HG02973 (cell line): ENCODE results near the gene ZNF385D.

Experiments
- ATAC-seq: cut with Tn5 transposase; IDR thresholded peaks from one replicate; pipeline ENCODE4 v1.9.1; 2021; ENCODE audit warnings: moderate library complexity; ENCODE audit not compliant: unreplicated experiment

The ZNF385D gene

GRCh38 chr3:21750831-21751391 lies at the start of gene ZNF385D:
Gene ZNF385D (minus strand): TSS chr3:21751210. CDS start chr3:21750916, 294 bp downstream.
- ATAC-seq = no peak

DNA sequence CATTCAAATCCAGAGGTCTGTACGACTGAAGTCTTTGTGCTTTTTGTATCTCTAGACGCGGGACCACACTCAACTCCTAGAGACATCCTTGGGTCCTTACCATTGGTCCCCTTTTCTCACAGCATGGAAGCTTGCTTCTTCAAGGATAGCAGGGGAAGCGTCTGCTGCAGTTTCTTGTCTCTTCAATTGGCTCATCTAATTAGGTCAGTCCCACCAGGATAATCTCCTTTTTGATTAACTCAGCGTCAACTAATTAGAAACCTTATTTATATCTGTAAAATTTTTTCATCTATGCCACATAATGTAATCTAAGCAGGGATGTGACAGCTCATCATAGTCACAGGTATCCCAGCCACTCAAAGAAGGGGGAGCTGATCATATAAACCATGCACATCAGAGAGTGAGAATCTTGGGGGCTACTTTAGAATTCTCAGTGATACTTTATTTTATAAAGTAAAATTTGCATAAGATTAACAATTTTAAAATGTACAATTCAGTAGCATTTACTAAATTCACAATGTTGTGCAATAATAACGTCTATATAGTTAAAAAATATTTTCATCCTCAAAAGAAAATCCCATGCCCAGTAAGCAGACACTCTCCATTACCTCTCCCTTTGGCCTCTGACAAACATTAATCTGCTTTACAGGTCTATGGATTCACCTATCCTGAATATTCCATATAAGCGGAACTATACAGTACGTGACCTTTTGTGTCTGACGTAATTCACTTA lies 47.5 kb upstream of the ZNF385D start:
- no peak for ATAC-seq

- no peak for ATAC-seq
Measured at GRCh38 chr3:21795921-21796320, 44.9 kb upstream of the ZNF385D start.

DNA sequence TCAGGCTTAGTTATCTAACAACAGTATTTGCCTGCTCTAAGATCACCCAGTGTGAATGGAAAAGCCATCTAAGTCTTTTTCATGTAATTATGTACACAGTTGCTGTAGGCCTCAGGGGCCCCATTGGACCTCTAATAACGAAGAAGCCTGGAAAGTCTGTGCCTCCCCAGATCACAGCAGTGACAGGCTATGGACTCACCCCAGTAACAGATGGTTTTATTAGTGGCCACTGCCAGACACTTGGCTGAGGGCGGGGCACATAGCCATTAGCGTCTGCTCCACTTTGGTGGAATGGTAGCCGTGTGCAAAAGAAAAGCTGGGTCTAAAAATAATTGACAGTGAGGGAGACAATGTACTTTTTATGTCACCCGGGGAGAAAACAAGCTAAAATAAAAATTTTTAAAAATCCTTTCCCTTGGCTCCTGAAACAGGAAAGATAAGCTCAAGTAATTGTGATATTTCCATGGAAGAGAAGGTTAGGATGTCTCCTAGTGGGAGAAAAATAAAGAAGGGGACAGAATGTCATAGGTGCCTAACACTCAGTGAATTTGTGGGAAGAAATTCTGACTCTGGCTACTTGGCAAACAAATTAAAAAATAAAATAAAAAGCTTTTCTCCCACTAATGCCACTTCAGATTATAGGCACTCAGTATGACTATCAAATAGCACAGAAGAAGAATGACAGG lies 44.3 kb upstream of the ZNF385D start:
- no peak for ATAC-seq

- no peak for ATAC-seq
Measured at GRCh38 chr3:21794291-21794690, 43.3 kb upstream of the ZNF385D start.

DNA sequence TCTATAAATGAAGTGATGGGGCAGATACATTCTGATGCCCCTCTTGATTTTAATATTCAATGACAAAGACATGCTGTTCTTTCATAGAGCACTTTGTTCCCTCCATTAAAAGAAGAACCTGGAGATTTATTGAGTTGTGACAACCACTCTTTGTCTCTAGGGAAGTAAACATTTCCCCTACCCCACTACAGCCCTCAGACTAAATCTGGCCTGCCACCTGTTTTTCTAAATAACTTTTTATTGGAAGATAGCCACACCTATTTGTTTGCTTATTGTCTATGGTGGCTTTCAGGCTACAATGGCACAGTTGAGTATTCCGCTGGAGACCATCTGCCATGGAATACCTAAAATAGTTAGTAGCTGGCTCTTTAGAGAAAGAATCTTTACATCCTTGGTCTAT lies 41.2 kb upstream of the ZNF385D start:
- ATAC-seq = no peak

GRCh38 chr3:21791356-21791755 lies 40.3 kb upstream of the ZNF385D start:
- ATAC-seq = no peak

GRCh38 chr3:21790466-21790865 lies 39.5 kb upstream of the ZNF385D start:
- ATAC-seq = no peak

DNA sequence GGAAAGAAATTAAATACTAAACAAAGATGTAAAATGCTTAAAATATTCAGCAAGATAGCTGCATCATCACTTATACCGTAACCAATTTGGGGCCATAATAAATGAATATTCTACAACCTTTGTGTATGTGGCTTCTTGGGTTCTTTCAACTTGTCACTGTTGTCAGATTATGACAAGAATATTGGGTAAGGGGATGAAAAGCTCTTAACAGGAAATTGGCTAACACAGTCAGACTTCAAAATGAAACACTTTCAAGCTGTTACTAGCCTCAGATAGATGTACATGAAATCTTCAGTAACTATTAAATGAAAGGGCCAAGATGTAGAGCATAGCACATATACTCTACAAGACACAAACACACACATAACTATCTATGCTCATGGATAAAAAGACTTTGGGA lies 38.7 kb upstream of the ZNF385D start:
- ATAC-seq = no peak

DNA sequence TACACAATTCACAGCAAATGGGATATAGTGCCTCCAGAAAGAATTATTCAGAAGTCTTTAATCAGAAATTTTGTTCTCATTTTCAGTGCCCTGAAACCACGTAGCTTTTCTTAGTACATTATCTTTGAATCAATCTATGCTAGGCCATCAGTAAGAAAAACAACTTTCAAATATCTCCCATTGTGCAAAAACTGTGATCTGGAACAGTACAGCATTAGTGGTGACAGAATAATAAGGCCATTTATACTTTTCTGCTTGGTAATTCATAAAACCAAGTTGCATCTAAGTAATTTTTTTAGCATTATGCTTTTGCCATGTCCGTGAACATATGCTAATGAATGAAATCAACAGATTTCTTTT lies 35.4 kb upstream of the ZNF385D start:
- no peak for ATAC-seq

- ATAC-seq = no peak
Measured at GRCh38 chr3:21785765-21786437, 34.9 kb upstream of the ZNF385D start.

GRCh38 chr3:21783839-21784238 lies 32.8 kb upstream of the ZNF385D start:
- no peak for ATAC-seq

DNA sequence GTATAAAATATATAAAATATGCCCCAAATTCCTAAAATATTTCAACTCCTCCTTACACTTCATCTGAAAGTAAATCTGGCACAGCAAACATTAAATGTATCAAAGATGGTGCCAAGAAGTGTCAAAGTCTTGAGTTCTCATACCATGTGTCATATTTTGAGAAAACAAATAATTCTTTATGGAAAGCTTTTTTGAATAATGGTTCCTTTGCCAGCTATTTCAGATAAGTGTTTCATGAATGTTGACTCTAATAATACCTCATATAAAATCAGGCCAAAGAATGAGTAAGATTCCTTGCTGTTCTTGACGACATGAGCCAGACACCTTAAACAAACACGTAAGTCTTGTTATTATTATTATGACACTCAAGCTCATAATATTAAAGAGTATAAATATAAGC lies 30.3 kb upstream of the ZNF385D start:
- no peak for ATAC-seq

DNA sequence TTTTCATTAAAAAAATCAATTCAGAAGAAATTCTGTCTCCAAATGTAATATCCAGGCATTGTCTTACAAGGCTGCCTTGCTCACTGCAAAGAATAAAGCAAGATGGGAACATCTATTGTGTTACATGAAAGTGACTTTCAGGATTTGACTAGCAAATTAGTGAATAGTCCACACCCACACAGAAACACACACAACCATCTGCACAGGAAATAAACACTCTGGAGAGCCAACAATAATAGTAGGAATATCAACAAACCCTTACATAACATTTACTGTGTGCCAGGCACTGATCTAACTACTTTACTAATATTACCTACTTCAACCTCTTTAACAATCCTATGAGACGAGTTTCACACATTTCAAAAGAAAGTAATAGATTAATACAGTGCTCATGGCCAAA lies 28.9 kb upstream of the ZNF385D start:
- ATAC-seq = no peak

- no peak for ATAC-seq
Measured at GRCh38 chr3:21778715-21779114, 27.7 kb upstream of the ZNF385D start.

DNA sequence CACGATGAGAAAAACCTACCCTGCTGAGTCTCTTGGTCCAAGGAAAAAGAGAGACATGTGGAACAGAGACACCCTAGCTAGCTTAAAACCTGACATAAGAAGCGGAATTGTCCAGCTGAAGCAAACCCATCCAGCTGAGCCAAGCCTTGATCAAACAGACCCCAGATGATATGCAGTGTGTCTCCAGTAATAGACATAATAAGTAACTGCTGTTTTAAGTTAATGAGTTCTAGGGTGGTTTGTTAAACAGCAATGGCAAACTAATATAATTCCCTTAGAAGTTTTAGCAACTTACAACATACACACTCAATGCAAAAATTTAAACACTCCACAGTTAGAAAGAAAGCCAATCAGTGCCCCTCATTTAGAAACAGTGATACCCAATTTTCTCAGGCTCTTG lies 26.8 kb upstream of the ZNF385D start:
- ATAC-seq = no peak

DNA sequence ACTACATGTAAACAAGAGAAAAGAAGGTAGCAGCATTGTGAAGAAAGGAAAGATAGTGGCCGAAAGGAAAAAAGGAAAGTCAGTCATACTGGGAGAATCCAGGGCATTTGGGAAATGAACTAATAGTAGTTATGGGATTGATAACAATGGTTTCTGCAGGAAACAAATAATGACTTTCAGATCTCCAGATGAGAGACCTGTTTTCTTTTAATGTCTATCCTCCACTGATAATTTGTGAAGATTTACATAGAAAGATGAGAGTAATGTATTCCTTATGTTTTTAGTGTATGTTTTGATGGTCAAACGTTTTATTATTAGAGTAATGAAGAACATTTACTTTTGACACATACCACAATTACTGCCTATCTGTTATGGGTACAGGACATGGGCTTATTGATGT lies 15.0 kb upstream of the ZNF385D start:
- no peak for ATAC-seq

DNA sequence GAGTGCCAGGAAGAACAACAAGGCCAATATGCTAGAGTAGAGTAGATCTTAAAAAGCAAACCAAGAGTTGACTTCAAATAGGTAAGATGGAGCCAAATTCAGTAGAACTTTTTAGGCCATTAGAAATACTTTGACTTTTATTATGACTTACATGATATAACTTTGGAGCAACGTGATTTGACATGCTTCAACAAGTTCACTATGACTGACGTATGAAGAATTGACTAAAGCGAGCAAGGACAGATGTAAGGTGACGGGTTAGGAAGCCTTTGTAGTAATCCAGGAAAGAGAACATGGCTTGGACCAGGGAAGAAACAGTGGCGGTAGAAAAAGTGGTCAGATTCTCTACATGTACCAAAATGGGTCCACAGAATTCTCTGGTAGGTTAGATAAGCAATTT lies 4.9 kb upstream of the ZNF385D start:
- ATAC-seq = no peak

- ATAC-seq = no peak
Measured at GRCh38 chr3:21754839-21755238, 3.8 kb upstream of the ZNF385D start.

DNA sequence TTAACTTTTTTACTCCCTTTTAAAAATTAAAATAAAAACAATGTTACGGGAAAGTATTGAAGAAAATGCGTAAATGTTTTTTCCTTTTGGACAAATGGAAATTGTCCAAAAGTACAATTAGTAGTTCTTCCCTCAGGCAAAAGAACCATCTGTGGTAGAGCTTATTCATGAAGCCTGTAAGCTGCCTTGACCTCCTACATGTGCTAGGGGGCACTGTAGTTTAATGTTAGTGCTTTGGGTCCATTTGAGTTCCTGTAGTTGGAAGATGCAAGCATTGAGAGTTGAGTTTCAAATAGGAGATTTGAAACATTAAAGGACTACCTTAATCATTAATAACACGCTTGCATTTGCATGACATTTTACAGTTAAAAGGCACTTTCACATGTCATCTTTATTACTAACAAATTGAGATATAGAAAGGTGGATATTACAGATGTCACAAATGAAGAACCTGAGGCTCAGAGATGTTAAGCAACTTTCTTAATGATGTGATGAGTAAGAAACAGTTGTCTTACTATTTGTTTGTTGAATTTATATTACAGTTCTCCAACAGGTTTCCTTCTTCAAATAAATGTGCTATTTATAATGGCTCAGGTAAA lies 1.8 kb upstream of the ZNF385D start:
- no peak for ATAC-seq

DNA sequence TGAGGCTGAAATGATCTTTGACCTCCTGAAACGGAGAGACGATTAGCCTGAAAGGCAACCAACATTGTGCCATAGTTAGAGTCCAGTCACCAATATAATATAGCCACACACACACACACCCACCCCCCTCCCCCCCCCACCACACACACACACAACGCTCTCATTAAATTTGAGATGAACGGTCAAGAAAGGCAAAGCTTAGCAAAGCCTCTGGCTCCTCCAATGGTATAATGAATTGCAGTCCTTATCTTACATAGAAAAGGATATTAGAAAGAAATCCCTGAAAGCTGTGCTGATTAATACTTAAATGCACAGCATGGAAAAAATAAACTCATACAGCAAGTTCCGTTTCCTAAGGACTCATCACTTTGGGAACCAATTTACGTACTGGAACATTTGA lies 876 bp upstream of the ZNF385D start:
- no peak for ATAC-seq
